Central memory CD4-positive, alpha-beta T cell (primary cell): ENCODE data around the gene RASGRP3.

Source experiments
- DNase-seq: peaks from one replicate; pipeline ENCODE4 v3.0.0; 2022

Gene RASGRP3

GRCh38 chr2:33586766-33587165, 110.3 kb downstream of the RASGRP3 start:
- DNase-seq = no peak

- DNase-seq = no peak
These were observed 111.8 kb downstream of the RASGRP3 start for GRCh38 chr2:33588232-33588631.

GRCh38 chr2:33589444-33589843, 113.0 kb downstream of the RASGRP3 start:
- DNase-seq = no peak

- DNase-seq = no peak
These were observed 118.9 kb downstream of the RASGRP3 start for GRCh38 chr2:33595385-33595784.

GRCh38 chr2:33597026-33597425, 120.6 kb downstream of the RASGRP3 start:
- DNase-seq = no peak

GRCh38 chr2:33598561-33599174, 122.2 kb downstream of the RASGRP3 start:
- no peak for DNase-seq

GRCh38 chr2:33599175-33599942, 122.9 kb downstream of the RASGRP3 start, which contains the start of gene FAM98A:
TSS of gene FAM98A (minus strand) at chr2:33599299. CDS start at chr2:33599221, 78 bp downstream.
- peak; percentile 99 for DNase-seq

- DNase-seq = no peak
These were observed 123.4 kb downstream of the RASGRP3 start for GRCh38 chr2:33599943-33600192.

GRCh38 chr2:33602201-33602830, 125.9 kb downstream of the RASGRP3 start:
- DNase-seq = no peak

GRCh38 chr2:33603416-33603815, 127.0 kb downstream of the RASGRP3 start:
- DNase-seq = no peak

GRCh38 chr2:33605056-33605455, 128.6 kb downstream of the RASGRP3 start:
- DNase-seq = no peak

GRCh38 chr2:33606100-33606499, 129.7 kb downstream of the RASGRP3 start:
- no peak for DNase-seq

- no peak for DNase-seq
These were observed 130.2 kb downstream of the RASGRP3 start for GRCh38 chr2:33606622-33607021.

- DNase-seq = no peak
These were observed 130.8 kb downstream of the RASGRP3 start for GRCh38 chr2:33607251-33607721.

GRCh38 chr2:33607905-33608304, 131.5 kb downstream of the RASGRP3 start:
- DNase-seq = no peak

GRCh38 chr2:33614190-33614589, 137.7 kb downstream of the RASGRP3 start:
- DNase-seq = no peak
